ENCODE results near the gene MIEN1.
"Not testable (repeated sequence)": the region's sequence is repeated elsewhere in the genome, so short reads cannot be mapped to it uniquely, and the experiment has no call there.

The MIEN1 gene

GRCh38 chr17:39755554-39756379 is 25.4 kb upstream of the MIEN1 start:
- no peak for DNase-seq

GRCh38 chr17:39754958-39755553 is 24.7 kb upstream of the MIEN1 start:
- DNase-seq = peak in 2 of 3 donors; percentile 22 to 31

GRCh38 chr17:39754161-39754957 is 24.0 kb upstream of the MIEN1 start:
- peak; percentile 97 to 99 (median 98) for DNase-seq

GRCh38 chr17:39753514-39754160 is 23.3 kb upstream of the MIEN1 start:
- peak in 1 of 3 donors; percentile 79 for DNase-seq

- no peak for DNase-seq
These were observed 22.0 kb upstream of the MIEN1 start for GRCh38 chr17:39752241-39752881.

GRCh38 chr17:39751637-39752036 is 21.3 kb upstream of the MIEN1 start:
- DNase-seq = no peak

GRCh38 chr17:39751016-39751543 is 20.7 kb upstream of the MIEN1 start:
- no peak for DNase-seq

GRCh38 chr17:39750131-39751015 is 20.0 kb upstream of the MIEN1 start:
- no peak for DNase-seq

- not testable (repeated sequence) for DNase-seq
These were observed 18.2 kb upstream of the MIEN1 start for GRCh38 chr17:39748444-39749034.

- DNase-seq = no peak
These were observed 17.4 kb upstream of the MIEN1 start for GRCh38 chr17:39747745-39748144.

GRCh38 chr17:39746145-39746461 is 15.8 kb upstream of the MIEN1 start:
- DNase-seq = no peak

GRCh38 chr17:39745335-39746144 is 15.2 kb upstream of the MIEN1 start:
- no peak for DNase-seq

GRCh38 chr17:39744836-39745215 is 14.5 kb upstream of the MIEN1 start:
- DNase-seq = no peak

- no peak for DNase-seq
These were observed 13.9 kb upstream of the MIEN1 start for GRCh38 chr17:39744075-39744835.

GRCh38 chr17:39742856-39743436 is 12.6 kb upstream of the MIEN1 start:
- no peak for DNase-seq

- DNase-seq = no peak
These were observed 12.0 kb upstream of the MIEN1 start for GRCh38 chr17:39742126-39742855.

- no peak for DNase-seq
These were observed 10.2 kb upstream of the MIEN1 start for GRCh38 chr17:39740357-39741111.
